IMR-90 (cell line): ENCODE measurements around the gene LONP2. TPM values are rescaled to one million over a fixed set of nuclear protein-coding genes. Genes with fewer than 3 reads are reported as not detected.

Source experiments
- ATAC-seq: fragments of 200-7000 bp; cut with Tn5 transposase; 2 replicates; pipeline ENCODE4 v1.9.1; 2020; ENCODE audit warnings: low read depth, mild to moderate bottlenecking, moderate library complexity
- BruUV-seq: library from RNA; stranded (reverse); fragments of 400-500 nt; replicated peaks from 2 replicates; lab custom pipeline; 2021; lab: Mats Ljungman, UMichigan
- CTCF ChIA-PET: fragments of 300-600 bp; formaldehyde crosslinking; extraction: SDS; loops from one replicate; lab custom pipeline; 2021; ENCODE audit warnings: antibody characterized with exemption; lab: Yijun Ruan, JAX
- POLR2A ChIA-PET: fragments of 300-600 bp; sonication (Branson Sonifier 250); formaldehyde crosslinking; loops from one replicate; lab custom pipeline; 2022; ENCODE audit warnings: antibody characterized with exemption; ENCODE audit not compliant: unreplicated experiment; lab: Charles Lee
- DNase-seq: peaks from one replicate; pipeline ENCODE4 v3.0.0; 2013
- H2AFZ ChIP-seq: replicated peaks from 2 replicates; pipeline ENCODE3; 2013; ENCODE audit warnings: low read length, mild to moderate bottlenecking; ENCODE audit not compliant: poor library complexity
- H2AK5ac ChIP-seq: 2 replicates; pipeline ENCODE4 v1.6.1; 2013; ENCODE audit warnings: low read depth, low read length, inconsistent platforms
- H2AK9ac ChIP-seq: replicated peaks from 2 replicates; pipeline ENCODE3; 2013; ENCODE audit warnings: mild to moderate bottlenecking, low read depth, low read length, moderate library complexity; ENCODE audit not compliant: poor library complexity
- H2BK120ac ChIP-seq: 2 replicates; pipeline ENCODE4 v1.6.1; 2013; ENCODE audit warnings: low read depth, low read length, inconsistent platforms
- H2BK15ac ChIP-seq: 3 replicates; pipeline ENCODE4 v1.6.1; 2013; ENCODE audit warnings: low read depth, low read length, inconsistent platforms
- H2BK20ac ChIP-seq: 2 replicates; pipeline ENCODE4 v1.6.1; 2013; ENCODE audit warnings: low read depth, mild to moderate bottlenecking, inconsistent platforms, low read length, moderate library complexity
- H2BK5ac ChIP-seq: 2 replicates; pipeline ENCODE4 v1.6.1; 2013; ENCODE audit warnings: mild to moderate bottlenecking, low read depth, low read length, inconsistent platforms; ENCODE audit not compliant: poor library complexity, severe bottlenecking
- H3K14ac ChIP-seq: replicated peaks from 2 replicates; pipeline ENCODE4 v1.6.1; 2013; ENCODE audit warnings: low read depth, low read length, inconsistent platforms
- H3K18ac ChIP-seq: 2 replicates; pipeline ENCODE4 v1.6.1; 2013; ENCODE audit warnings: low read depth, low read length, control low read depth
- H3K23ac ChIP-seq: 2 replicates; pipeline ENCODE4 v1.6.1; 2013; ENCODE audit warnings: low read depth, low read length, inconsistent platforms
- H3K27ac ChIP-seq: 2 replicates; pipeline ENCODE4 v1.5.1; 2013; ENCODE audit warnings: mild to moderate bottlenecking, control low read depth, low read length; ENCODE audit not compliant: insufficient read depth
- H3K27me3 ChIP-seq: 2 replicates; pipeline ENCODE4 v1.6.1; 2013; ENCODE audit warnings: low read length; ENCODE audit not compliant: control insufficient read depth, insufficient read depth
- H3K36me3 ChIP-seq: 2 replicates; pipeline ENCODE4 v1.6.1; 2013; ENCODE audit warnings: low read length, mixed read lengths; ENCODE audit not compliant: control insufficient read depth, insufficient read depth
- H3K4ac ChIP-seq: 2 replicates; pipeline ENCODE4 v1.6.1; 2013; ENCODE audit warnings: low read depth, low read length, inconsistent platforms
- H3K4me1 ChIP-seq: 2 replicates; pipeline ENCODE4 v1.6.1; 2013; ENCODE audit warnings: low read length, mixed read lengths; ENCODE audit not compliant: control insufficient read depth, insufficient read depth
- H3K4me2 ChIP-seq: 2 replicates; pipeline ENCODE4 v1.6.1; 2013; ENCODE audit warnings: low read depth, mild to moderate bottlenecking, control low read depth, low read length, moderate library complexity
- H3K4me3 ChIP-seq: 2 replicates; pipeline ENCODE4 v1.5.1; 2013; ENCODE audit warnings: low read depth, mild to moderate bottlenecking, control low read depth, low read length, moderate library complexity; ENCODE audit not compliant: insufficient read depth
- H3K56ac ChIP-seq: 2 replicates; pipeline ENCODE4 v1.6.1; 2013; ENCODE audit warnings: low read length, inconsistent platforms; ENCODE audit not compliant: insufficient read depth; ENCODE audit errors: extremely low read depth
- H3K79me1 ChIP-seq, 2 experiments: 2 replicates each; pipeline ENCODE4 v1.6.1; 2013; ENCODE audit warnings: low read length in 2 of 2, inconsistent platforms in 1 of 2, low read depth in 1 of 2
- H3K9ac ChIP-seq: 2 replicates; pipeline ENCODE4 v1.6.1; 2013; ENCODE audit warnings: low read depth, low read length, control low read depth
- H3K9me1 ChIP-seq: 2 replicates; pipeline ENCODE4 v1.6.1; 2013; ENCODE audit warnings: low read length, inconsistent platforms; ENCODE audit not compliant: insufficient read depth
- H3K9me3 ChIP-seq: 2 replicates; pipeline ENCODE4 v1.6.1; 2013; ENCODE audit warnings: low read length; ENCODE audit not compliant: control insufficient read depth, insufficient read depth
- H4K20me1 ChIP-seq: 2 replicates; pipeline ENCODE4 v1.6.1; 2013; ENCODE audit warnings: low read length, inconsistent platforms; ENCODE audit not compliant: insufficient read depth
- H4K5ac ChIP-seq: 2 replicates; pipeline ENCODE4 v1.6.1; 2013; ENCODE audit warnings: mild to moderate bottlenecking, low read depth, low read length, control low read depth
- H4K8ac ChIP-seq, 2 experiments: 2 replicates each; pipeline ENCODE4 v1.6.1; 2013; ENCODE audit warnings: low read depth in 2 of 2, low read length in 2 of 2, control low read depth in 1 of 2, inconsistent platforms in 1 of 2
- H4K91ac ChIP-seq: 2 replicates; pipeline ENCODE4 v1.6.1; 2013; ENCODE audit warnings: low read depth, low read length, inconsistent platforms; ENCODE audit not compliant: insufficient read depth
- BHLHE40 ChIP-seq: fragments of 150-350 bp; IDR thresholded peaks from 2 replicates; pipeline ENCODE4 v1.6.1; 2016; ENCODE audit warnings: mild to moderate bottlenecking, low read depth, low read length
- CEBPB ChIP-seq: IDR thresholded peaks from 2 replicates; pipeline ENCODE4 v1.6.1; 2012; ENCODE audit warnings: low read depth, low read length, improper control_type of control experiment
- CHD1 ChIP-seq: IDR thresholded peaks from 2 replicates; pipeline ENCODE4 v1.6.1; 2012; ENCODE audit warnings: low read depth, low read length, improper control_type of control experiment
- RAD21 ChIP-seq: IDR thresholded peaks from 2 replicates; pipeline ENCODE4 v1.6.1; 2012; ENCODE audit warnings: low read length, improper control_type of control experiment
- WGBS, 2 experiments: methylation state at CpG; one replicate each; pipeline versions ENCODE4 v1.1.5 to v1.1.7; 2013; ENCODE audit warnings: missing lambda C conversion rate in 2 of 2; ENCODE audit not compliant: insufficient read length in 1 of 2; ENCODE audit errors: extremely low coverage in 2 of 2; 5-methylcytosine and 5-hydroxymethylcytosine counted together
- dilution Hi-C: fragments of 300-500 bp; cut with HindIII; formaldehyde crosslinking; loops from one replicate; pipeline ENCODE4 v1.14.3; 2018; ENCODE audit warnings: low sequenced_read_pairs; ENCODE audit not compliant: unreplicated experiment
- in situ Hi-C: fragments of 300-500 bp; cut with MboI; formaldehyde crosslinking; loops from 3 replicates; pipeline ENCODE4 v1.14.3; 2019; ENCODE audit warnings: low sequenced_read_pairs, inconsistent platforms, mixed read lengths
- intact Hi-C: fragments of 100-400 bp; cut with micrococcal nuclease; formaldehyde crosslinking; loops from 2 replicates; pipeline ENCODE4 v1.10.0; 2022
- polyA plus RNA-seq, 3 experiments: library from polyadenylated mRNA; depleted of rRNA; stranded (reverse); fragments of >200 nt; gene quantifications; 2 replicates each; pipeline ENCODE4 v1.2.3, GENCODE V29; 2012; ENCODE audit warnings: low replicate concordance in 1 of 3
- total RNA-seq: library from RNA; depleted of rRNA; stranded (reverse); fragments of >200 nt; gene quantifications from 2 replicates; pipeline ENCODE4 v1.2.3, GENCODE V29; 2012

Gene LONP2
- total and polyA plus RNA-seq, 2 of the 4 experiments (the other 2 are of a cell fraction): 31.5 to 90.9 TPM

- ChIA-PET POLR2A (no interaction called here), CTCF (no interaction called here)
- no peak for TF ChIP-seq RAD21
- no peak for TF ChIP-seq CHD1
- TF ChIP-seq BHLHE40: no peak
- TF ChIP-seq CEBPB: no peak
- no peak for ATAC-seq
- Histone ChIP-seq H4K8ac (no peak overlapping the region), H3K9me3 (no peaks in the 10 kb centered on the region), H3K79me1 (peaks cover 3 to 8% of the 10 kb centered on the region in 2 experiments; a peak in 3 of 4 replicates), H3K14ac (no peak overlapping the region), H4K5ac (no peak overlapping the region), H3K56ac (no peak overlapping the region), H2BK5ac (no peak overlapping the region), H3K18ac (no peak overlapping the region), H3K9ac (no peak overlapping the region), H4K91ac (no peak overlapping the region), H2AK9ac (no peak overlapping the region), H3K9me1 (no peaks in the 10 kb centered on the region), H2BK15ac (no peak overlapping the region), H4K20me1 (no peaks in the 10 kb centered on the region), H3K4me3 (no peak overlapping the region), H2BK120ac (no peak overlapping the region), H3K4ac (no peak overlapping the region), H3K36me3 (peaks cover 29% of the 10 kb centered on the region), H3K27ac (no peak overlapping the region), H2BK20ac (no peak overlapping the region), H3K27me3 (no peaks in the 10 kb centered on the region), H2AK5ac (no peak overlapping the region), H3K4me1 (no peaks in the 10 kb centered on the region), H3K23ac (no peak overlapping the region), H3K4me2 (no peak overlapping the region), H2AFZ (no peak overlapping the region)
- WGBS, 2 experiments: no CpG with 5 or more reads among the region's 1 CpG
- no peak for DNase-seq
- no TSS peak for BruUV-seq
- intact Hi-C loops (no loop called here), dilution Hi-C loops (no loop called here), in situ Hi-C loops (no loop called here)
Observed at GRCh38 chr16:48261569-48261968, 17.5 kb downstream of the LONP2 start.
